RPMI8226 (cell line): ENCODE data around the gene CEP19.

Experiments
- DNase-seq: peaks from one replicate; pipeline ENCODE4 v3.0.0-alpha.2; 2015

CEP19 gene

GRCh38 chr3:196707566-196707965 is 4.5 kb downstream of the CEP19 start:
- no peak for DNase-seq

GRCh38 chr3:196706731-196707130 is 5.3 kb downstream of the CEP19 start:
- DNase-seq: no peak

- DNase-seq: no peak
These were observed 5.7 kb downstream of the CEP19 start for GRCh38 chr3:196706327-196706726.

- DNase-seq: no peak
These were observed 11.2 kb downstream of the CEP19 start for GRCh38 chr3:196700801-196701200.

- DNase-seq: no peak
These were observed 12.3 kb downstream of the CEP19 start for GRCh38 chr3:196699749-196700148.

- no peak for DNase-seq
These were observed 14.8 kb downstream of the CEP19 start for GRCh38 chr3:196697270-196697669.

- no peak for DNase-seq
These were observed 16.2 kb downstream of the CEP19 start for GRCh38 chr3:196695849-196696226.

- DNase-seq: no peak
These were observed 16.9 kb downstream of the CEP19 start for GRCh38 chr3:196694941-196695848.

- DNase-seq: peak; percentile 32
These were observed 17.8 kb downstream of the CEP19 start for GRCh38 chr3:196694202-196694638.

GRCh38 chr3:196691386-196691785 is 20.7 kb downstream of the CEP19 start:
- no peak for DNase-seq

- DNase-seq: no peak
These were observed 21.9 kb downstream of the CEP19 start for GRCh38 chr3:196689941-196690660.

- DNase-seq: no peak
These were observed 23.7 kb downstream of the CEP19 start for GRCh38 chr3:196688349-196688748.

- DNase-seq: no peak
These were observed 25.6 kb downstream of the CEP19 start for GRCh38 chr3:196686436-196686835.

GRCh38 chr3:196684548-196685407 is 27.3 kb downstream of the CEP19 start:
- DNase-seq: peak; percentile 85

- DNase-seq: no peak
These were observed 34.1 kb downstream of the CEP19 start for GRCh38 chr3:196677931-196678330.

- no peak for DNase-seq
These were observed 34.7 kb downstream of the CEP19 start for GRCh38 chr3:196677353-196677752.

GRCh38 chr3:196673632-196674031 is 38.4 kb downstream of the CEP19 start:
- DNase-seq: no peak

- no peak for DNase-seq
These were observed 41.7 kb downstream of the CEP19 start for GRCh38 chr3:196670339-196670738.

- DNase-seq: no peak
These were observed 44.8 kb downstream of the CEP19 start for GRCh38 chr3:196667056-196667825.

GRCh38 chr3:196666001-196666867 is 45.8 kb downstream of the CEP19 start:
- no peak for DNase-seq
